OCI-LY3 (cell line): ENCODE results near the gene CTDP1.

Experiments used
- CTCF ChIP-seq: fragments of 200-600, 300-600 bp; sonication (generic); IDR thresholded peaks from 2 replicates; pipeline ENCODE4 v1.5.1; 2014; ENCODE audit warnings: antibody characterized with exemption, low read length, low read depth
- EZH2phosphoT487 ChIP-seq: fragments of 200-600 bp; shearing (Covaris generic); IDR thresholded peaks from 2 replicates; pipeline ENCODE4 v1.6.1; 2018; ENCODE audit warnings: antibody characterized with exemption, mixed run types, low read depth

DNA sequence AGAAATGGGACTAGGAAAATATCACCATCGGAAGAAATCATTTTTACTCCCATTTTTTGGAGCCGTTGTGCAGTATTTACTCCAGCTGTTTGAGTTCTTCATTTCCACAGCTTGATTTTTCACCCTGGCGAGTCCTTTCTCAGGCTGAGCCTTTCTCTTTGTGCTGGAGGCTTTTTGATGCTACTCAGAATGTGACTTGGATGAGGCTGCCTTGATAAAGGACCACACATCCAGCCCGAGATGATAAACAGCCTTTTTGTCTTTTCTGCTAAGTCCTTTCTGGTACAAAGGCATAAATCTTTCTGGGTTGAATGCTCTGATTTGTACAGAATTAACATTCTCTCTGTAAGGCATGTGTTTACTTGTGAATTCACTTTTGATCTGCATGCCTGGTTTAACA lies 17.6 kb upstream of the CTDP1 start:
- TF ChIP-seq CTCF (no peak), EZH2phosphoT487 (no peak)
